PC-9 (cell line): Measurements from ENCODE around the gene NFIA.

ENCODE experiments used
- CTCF ChIP-seq: fragments of 200-600 bp; sonication (generic); conservative IDR thresholded peaks from 2 replicates; pipeline ENCODE4 v1.6.1; 2017; ENCODE audit warnings: mixed run types, antibody characterized with exemption, mild to moderate bottlenecking, moderate library complexity
- EZH2 ChIP-seq: fragments of 200-600 bp; sonication (generic); IDR thresholded peaks from 2 replicates; pipeline ENCODE4 v1.8.0; 2017; ENCODE audit warnings: antibody characterized with exemption, low read depth

DNA sequence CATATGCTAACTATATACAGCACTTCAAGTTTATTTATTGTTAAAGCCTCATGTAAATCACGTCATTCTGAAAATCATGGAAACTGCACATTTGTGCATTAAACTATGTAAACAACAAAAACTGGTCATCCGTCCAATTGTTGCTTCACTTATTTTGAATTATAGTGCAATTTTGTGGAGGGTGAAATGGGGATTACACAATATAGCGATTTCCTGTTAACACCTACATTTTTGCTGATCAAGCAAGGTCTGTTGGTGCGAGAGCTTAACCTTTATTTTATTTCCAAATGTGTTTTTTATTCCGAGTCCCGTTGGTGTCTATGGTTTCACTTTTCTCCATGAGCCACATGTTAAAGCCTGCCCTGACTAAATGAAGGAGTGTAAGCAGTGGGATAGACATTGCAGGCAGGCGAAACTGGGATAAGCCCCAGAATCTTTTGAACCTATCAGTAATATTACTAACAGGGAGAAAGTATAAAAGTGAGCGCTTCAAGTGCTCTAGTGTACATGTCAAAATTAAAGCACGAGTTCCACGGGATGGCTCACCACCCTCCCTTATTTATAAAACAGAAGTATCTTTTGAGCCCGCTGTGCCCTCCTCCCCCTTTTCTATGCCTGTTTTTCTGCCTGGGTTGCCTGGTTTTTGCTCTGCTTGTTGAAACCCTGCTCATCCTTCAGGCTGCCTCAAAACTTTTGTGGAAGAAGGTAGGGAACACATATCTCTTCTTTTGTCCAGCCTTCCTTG is 120.7 kb downstream of the NFIA start:
- TF ChIP-seq CTCF (no peak), EZH2 (no peak)
